GM12865 (cell line): ENCODE measurements around the gene AQP6.
A peak's percentile ranks its signal among the peaks of the same experiment; 100 is the strongest.

ENCODE experiments used
- DNase-seq: peaks from one replicate; pipeline ENCODE4 v3.0.0; 2010; ENCODE audit warnings: low read depth
- H3K4me3 ChIP-seq: 2 replicates; pipeline ENCODE4 v1.5.1; 2011; ENCODE audit warnings: mild to moderate bottlenecking, low read depth, low read length, control low read depth
- TF ChIP-seq, protein P1 (sequence below): IDR thresholded peaks from 2 replicates; pipeline ENCODE4 v1.5.1; 2011; ENCODE audit warnings: low read length, control low read depth, low read depth, inconsistent platforms; ENCODE audit not compliant: insufficient read depth; ENCODE audit errors: missing control alignments

AQP6 gene

GRCh38 chr12:49963976-49964815 lies 8.6 kb upstream of the AQP6 start:
- no peak for DNase-seq
- TF ChIP-seq, protein P1, sequence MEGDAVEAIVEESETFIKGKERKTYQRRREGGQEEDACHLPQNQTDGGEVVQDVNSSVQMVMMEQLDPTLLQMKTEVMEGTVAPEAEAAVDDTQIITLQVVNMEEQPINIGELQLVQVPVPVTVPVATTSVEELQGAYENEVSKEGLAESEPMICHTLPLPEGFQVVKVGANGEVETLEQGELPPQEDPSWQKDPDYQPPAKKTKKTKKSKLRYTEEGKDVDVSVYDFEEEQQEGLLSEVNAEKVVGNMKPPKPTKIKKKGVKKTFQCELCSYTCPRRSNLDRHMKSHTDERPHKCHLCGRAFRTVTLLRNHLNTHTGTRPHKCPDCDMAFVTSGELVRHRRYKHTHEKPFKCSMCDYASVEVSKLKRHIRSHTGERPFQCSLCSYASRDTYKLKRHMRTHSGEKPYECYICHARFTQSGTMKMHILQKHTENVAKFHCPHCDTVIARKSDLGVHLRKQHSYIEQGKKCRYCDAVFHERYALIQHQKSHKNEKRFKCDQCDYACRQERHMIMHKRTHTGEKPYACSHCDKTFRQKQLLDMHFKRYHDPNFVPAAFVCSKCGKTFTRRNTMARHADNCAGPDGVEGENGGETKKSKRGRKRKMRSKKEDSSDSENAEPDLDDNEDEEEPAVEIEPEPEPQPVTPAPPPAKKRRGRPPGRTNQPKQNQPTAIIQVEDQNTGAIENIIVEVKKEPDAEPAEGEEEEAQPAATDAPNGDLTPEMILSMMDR: no peak
- no peak overlapping the region for H3K4me3 ChIP-seq

DNA sequence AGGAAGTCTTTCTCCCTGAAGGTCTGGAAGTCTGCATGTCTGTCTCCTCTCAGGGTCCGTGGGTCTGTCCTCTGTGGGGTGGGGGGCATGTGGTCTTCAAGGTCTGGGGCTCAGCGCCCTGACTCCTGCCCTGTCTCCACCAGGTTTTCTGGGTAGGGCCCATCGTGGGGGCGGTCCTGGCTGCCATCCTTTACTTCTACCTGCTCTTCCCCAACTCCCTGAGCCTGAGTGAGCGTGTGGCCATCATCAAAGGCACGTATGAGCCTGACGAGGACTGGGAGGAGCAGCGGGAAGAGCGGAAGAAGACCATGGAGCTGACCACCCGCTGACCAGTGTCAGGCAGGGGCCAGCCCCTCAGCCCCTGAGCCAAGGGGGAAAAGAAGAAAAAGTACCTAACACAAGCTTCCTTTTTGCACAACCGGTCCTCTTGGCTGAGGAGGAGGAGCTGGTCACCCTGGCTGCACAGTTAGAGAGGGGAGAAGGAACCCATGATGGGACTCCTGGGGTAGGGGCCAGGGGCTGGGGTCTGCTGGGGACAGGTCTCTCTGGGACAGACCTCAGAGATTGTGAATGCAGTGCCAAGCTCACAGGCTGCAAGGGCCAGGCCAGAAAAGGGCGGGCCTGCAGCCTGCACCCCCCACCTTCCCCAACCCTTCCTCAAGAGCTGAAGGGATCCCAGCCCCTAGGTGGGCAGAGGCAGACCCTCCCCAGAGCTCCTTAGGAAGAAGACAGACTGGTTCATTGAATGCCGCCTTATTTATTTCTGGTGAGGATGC lies 7.7 kb upstream of the AQP6 start:
- DNase-seq: no peak
- H3K4me3 ChIP-seq: no peak overlapping the region
- TF ChIP-seq, protein P1: no peak

DNA sequence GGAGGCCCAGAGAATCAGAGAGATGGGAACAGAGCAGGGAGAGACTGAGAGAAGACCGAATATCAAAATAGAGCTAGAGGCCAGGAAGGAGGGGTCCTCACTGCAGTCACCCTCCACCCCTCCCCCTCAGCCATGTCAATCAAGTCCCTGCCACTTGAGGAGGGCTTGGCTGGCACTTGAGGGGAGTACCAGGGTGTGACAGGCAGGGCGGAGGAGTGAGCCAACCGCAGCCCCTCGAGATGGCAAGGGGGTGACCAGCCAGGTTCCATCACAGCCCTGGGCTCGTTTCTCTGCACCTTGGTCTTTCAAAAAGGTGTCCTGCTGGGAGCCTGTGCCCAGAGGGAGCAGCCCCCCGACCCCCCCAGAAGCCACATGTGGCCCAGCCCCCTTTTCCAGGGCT lies 6.9 kb upstream of the AQP6 start:
- H3K4me3 ChIP-seq: no peak overlapping the region
- no peak for DNase-seq
- TF ChIP-seq, protein P1: no peak

- TF ChIP-seq, protein P1: no peak
- no peak overlapping the region for H3K4me3 ChIP-seq
- DNase-seq: no peak
Measured at GRCh38 chr12:49966511-49967041, 6.2 kb upstream of the AQP6 start.

GRCh38 chr12:49967042-49967776 lies 5.5 kb upstream of the AQP6 start:
- DNase-seq: peak; percentile 92
- peak overlapping the region; percentile 7; the same call in 1 of the 2 replicates for H3K4me3 ChIP-seq
- TF ChIP-seq, protein P1: peak; percentile 95

DNA sequence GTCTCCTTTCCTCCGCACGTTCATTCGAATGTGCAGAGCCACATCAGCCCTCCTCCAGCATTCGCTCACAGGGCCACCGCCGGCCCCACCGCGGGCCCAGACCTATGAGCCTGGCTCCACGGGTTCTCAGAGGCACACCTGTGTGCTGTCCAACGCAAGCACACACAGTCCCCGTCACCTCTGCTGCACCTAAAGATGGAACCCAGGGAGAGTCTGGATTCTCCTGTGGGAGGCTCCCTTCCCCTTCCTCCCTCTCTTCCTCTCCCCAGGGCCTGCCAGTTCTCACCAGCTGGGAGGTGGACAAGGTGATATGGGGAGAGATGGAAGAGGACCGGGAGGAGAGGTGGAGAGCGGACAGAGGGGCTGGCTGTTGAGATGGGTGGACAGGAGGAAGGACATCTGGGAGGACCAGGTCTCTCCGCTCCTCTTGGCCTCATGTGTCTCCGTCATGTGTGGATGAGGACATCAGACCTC lies 4.9 kb upstream of the AQP6 start:
- DNase-seq: no peak
- TF ChIP-seq, protein P1: no peak
- no peak overlapping the region for H3K4me3 ChIP-seq
